Adipocyte (in vitro differentiated cells): ENCODE results near the gene RNF145.
A peak's percentile ranks its signal among the peaks of the same experiment; 100 is the strongest.
"Not testable (repeated sequence)": the region's sequence is repeated elsewhere in the genome, so short reads cannot be mapped to it uniquely, and the experiment has no call there.

Experiments
- DNase-seq: peaks from one replicate; pipeline ENCODE4 v3.0.0-alpha.2; 2015; ENCODE audit warnings: low read depth
- H3K27me3 ChIP-seq: replicated peaks from 2 replicates; pipeline ENCODE4 v1.7.0; 2013; ENCODE audit warnings: mild to moderate bottlenecking, low read length, moderate library complexity; ENCODE audit not compliant: control insufficient read depth, insufficient read depth
- H3K36me3 ChIP-seq: 2 replicates; pipeline ENCODE4 v1.7.0; 2013; ENCODE audit warnings: low read length, mild to moderate bottlenecking, moderate library complexity; ENCODE audit not compliant: control insufficient read depth, insufficient read depth, severe bottlenecking
- H3K4me1 ChIP-seq: 2 replicates; pipeline ENCODE4 v1.7.0; 2013; ENCODE audit warnings: mild to moderate bottlenecking, low read length, moderate library complexity; ENCODE audit not compliant: control insufficient read depth, insufficient read depth
- H3K4me3 ChIP-seq: 2 replicates; pipeline ENCODE4 v1.7.0; 2013; ENCODE audit warnings: mild to moderate bottlenecking, low read length, moderate library complexity
- H3K9ac ChIP-seq: 2 replicates; pipeline ENCODE4 v1.7.0; 2013; ENCODE audit warnings: mild to moderate bottlenecking, low read length, moderate library complexity
- H3K9me3 ChIP-seq: 2 replicates; pipeline ENCODE4 v1.7.0; 2013; ENCODE audit warnings: mild to moderate bottlenecking, low read length, moderate library complexity; ENCODE audit not compliant: control insufficient read depth

Gene RNF145

DNA sequence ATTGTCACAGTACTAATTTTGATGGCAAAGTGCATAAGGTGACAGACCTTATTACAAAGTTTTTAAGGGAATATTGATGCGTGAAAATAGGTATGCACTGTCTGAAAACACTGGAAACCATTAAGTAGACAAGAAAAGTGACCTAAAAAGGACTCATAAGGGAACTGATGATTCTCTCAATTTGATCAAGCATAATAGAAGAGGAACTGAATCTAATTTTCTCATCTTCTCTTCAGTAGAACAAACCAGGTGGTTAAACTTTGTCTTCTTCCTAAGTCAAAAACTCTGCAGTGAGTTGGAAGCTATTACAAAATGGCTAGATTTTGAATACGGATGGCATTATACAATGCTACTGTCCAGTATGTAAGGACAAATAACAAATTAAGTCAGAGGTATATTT is 53.4 kb downstream of the RNF145 start:
- H3K4me3 ChIP-seq, result no peak overlapping the region
- H3K9me3 ChIP-seq, result no peaks in the 10 kb centered on the region
- peaks cover 36% of the 10 kb centered on the region for H3K36me3 ChIP-seq
- peaks cover 7% of the 10 kb centered on the region for H3K4me1 ChIP-seq
- no peaks in the 10 kb centered on the region for H3K27me3 ChIP-seq
- no peak overlapping the region for H3K9ac ChIP-seq
- DNase-seq, result no peak

DNA sequence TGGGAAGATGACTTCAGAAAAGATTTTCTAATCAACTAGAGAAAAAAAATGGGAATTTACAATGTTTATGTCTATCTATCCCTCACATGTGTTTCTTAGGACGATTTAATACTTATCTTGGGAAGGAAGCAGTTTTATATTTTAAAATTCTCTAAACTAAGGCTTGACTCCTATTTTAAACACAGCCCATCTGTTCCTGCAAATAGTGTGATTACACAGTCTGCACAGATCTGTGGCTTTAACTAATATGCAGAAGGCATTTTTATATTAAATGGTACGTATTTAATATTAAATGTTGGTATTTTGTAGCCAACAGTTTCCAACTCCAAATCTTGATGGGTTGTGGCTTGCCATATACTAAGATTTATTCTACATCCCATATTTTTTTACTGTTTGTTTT is 56.5 kb downstream of the RNF145 start:
- DNase-seq, result no peak
- H3K4me3 ChIP-seq, result no peak overlapping the region
- no peaks in the 10 kb centered on the region for H3K9me3 ChIP-seq
- no peaks in the 10 kb centered on the region for H3K27me3 ChIP-seq
- H3K9ac ChIP-seq, result no peak overlapping the region
- no peaks in the 10 kb centered on the region for H3K4me1 ChIP-seq
- H3K36me3 ChIP-seq, result peaks cover 15% of the 10 kb centered on the region

DNA sequence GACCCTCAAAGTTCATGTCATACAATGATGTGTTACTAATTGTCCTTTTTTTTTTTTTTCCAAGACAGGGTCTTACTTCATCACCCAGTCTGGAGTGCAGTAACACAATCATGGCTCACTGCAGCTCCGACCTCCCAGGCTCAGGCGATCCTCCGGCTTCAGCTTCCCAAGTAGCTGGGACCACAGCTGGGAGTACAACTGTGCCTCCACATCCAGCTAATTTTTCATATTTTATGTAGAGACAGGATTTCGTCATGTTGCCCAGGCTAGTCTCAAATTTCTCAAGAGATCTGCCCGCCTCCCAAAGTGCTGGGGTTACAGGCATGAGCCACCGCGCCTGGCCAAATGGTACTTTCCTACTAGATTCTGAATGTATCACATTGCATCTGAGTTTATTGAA is 60.3 kb downstream of the RNF145 start:
- Histone ChIP-seq H3K36me3 (no peaks in the 10 kb centered on the region), H3K4me1 (no peaks in the 10 kb centered on the region), H3K9ac (no peak overlapping the region), H3K27me3 (peaks cover 6% of the 10 kb centered on the region), H3K4me3 (no peak overlapping the region), H3K9me3 (no peaks in the 10 kb centered on the region)
- no peak for DNase-seq

DNA sequence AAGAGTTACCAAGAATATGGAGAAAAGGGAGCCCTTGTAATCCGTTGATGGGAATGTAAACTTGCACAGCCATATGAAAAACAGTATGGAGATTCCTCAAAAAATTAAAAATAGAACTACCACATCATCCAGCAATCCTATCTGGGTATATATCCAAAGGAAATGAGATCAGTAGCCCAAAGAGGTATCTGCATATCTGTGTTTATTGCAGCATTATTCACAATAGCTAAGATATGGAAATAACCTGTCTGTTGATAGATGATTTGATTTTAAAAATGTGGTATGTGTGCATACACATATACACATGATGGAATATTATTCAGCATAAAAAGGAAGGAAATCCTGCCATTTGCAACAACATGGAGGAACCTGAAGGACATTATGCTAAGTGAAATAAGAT is 61.4 kb downstream of the RNF145 start:
- no peak overlapping the region for H3K9ac ChIP-seq

DNA sequence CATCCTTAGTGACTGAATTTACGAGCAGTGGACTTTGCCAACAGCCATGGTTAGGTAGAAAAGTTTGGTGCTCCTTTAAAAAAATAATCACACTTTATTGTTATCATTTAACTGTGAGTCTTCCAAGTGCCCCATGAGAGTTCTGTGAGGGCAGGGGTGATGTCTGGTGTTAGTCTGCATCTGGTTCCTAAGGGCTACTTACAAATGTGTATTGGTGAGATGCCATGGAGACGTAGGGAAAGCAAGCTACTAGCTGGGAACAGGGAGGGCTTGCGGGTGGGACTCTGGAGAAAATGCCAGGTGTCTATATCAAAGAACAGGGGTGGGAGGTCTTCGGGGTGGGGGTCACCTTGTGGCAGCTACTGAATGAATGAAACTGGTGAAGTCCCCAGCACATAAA is 62.5 kb downstream of the RNF145 start:
- DNase-seq, result no peak
- Histone ChIP-seq H3K27me3 (peaks cover 7% of the 10 kb centered on the region), H3K4me3 (no peak overlapping the region), H3K9me3 (no peaks in the 10 kb centered on the region), H3K4me1 (no peaks in the 10 kb centered on the region), H3K9ac (no peak overlapping the region), H3K36me3 (no peaks in the 10 kb centered on the region)

More for the DNA sequence above, 61.4 kb downstream of the RNF145 start:
- no peak for DNase-seq
- Histone ChIP-seq H3K9me3 (no peaks in the 10 kb centered on the region), H3K36me3 (no peaks in the 10 kb centered on the region), H3K4me3 (no peak overlapping the region), H3K27me3 (peaks cover 6% of the 10 kb centered on the region), H3K4me1 (no peaks in the 10 kb centered on the region)

DNA sequence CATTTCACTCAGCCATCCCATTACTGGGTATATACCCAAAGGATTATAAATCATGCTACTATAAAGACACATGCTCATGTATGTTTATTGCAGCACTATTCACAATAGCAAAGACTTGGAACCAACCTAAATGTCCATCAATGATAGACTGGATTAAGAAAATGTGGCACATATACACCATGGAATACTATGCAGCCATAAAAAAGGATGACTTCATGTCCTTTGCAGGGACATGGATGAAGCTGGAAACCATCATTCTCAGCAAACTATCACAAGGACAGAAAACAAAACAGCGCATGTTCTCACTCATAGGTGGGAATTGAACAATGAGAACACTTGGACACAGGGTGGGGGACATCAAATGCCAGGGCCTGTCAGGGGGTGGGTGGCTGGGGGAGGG is 64.2 kb downstream of the RNF145 start:
- H3K4me3 ChIP-seq, H3K4me1 ChIP-seq, DNase-seq, H3K9me3 ChIP-seq, H3K36me3 ChIP-seq, H3K27me3 ChIP-seq, H3K9ac ChIP-seq: not testable (repeated sequence)

DNA sequence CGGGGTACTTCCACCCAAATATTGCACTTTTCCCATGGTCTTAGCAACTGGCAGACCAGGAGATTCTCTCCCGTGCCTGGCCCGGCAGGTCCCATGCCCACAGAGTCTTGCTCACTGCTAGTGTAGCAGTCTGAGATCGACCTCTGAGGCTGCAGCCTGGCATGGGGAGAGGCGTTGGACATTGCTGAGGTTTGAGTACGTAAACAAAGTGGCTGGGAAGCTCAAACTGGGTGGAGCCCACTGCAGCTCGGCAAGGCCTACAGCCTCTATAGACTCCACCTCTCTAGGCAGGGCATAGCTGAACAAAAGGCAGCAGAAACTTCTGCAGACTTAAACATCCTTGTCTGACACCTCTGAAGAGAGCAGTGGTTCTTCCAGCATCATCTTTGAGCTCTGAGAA is 69.6 kb downstream of the RNF145 start:
- no peak for DNase-seq
- Histone ChIP-seq H3K4me1 (peaks cover 5% of the 10 kb centered on the region), H3K9ac (no peak overlapping the region), H3K27me3 (peaks cover 2% of the 10 kb centered on the region), H3K9me3 (peaks cover 4% of the 10 kb centered on the region), H3K36me3 (no peaks in the 10 kb centered on the region), H3K4me3 (no peak overlapping the region)

DNA sequence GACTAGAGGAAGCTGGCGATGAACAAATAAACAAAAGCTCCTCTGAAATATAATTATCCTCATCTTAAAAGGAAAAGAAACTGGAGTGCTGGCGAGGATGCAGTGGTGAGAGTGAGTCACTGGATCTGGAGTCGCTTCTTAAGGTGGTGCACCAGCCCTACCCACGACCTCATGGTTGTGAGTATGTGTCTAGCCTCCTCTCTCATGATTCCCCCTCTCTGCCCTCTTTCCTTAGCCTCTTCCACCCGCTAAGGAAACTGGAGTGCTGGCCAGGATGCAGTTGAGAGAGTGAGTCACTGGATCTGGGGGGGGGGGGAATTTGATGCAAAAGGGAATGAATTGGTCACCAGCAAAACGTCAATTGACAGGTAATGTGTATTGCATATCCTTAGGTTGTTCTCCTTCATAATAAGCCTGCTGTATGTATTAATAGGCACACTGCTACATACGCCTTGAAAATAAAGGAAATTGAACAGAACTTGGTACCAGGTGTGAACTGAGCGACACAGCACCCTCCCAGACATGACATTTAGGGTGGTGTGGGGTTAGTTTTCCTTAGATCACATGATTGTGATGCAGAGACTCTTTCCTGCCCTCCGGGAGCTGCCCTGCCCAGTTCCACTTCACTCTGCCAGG is 73.3 kb downstream of the RNF145 start:
- H3K9ac ChIP-seq, result peak overlapping the region; percentile 16
- H3K9me3 ChIP-seq, result no peaks in the 10 kb centered on the region
- DNase-seq, result peak; percentile 57
- H3K4me3 ChIP-seq, result no peak overlapping the region
- no peaks in the 10 kb centered on the region for H3K36me3 ChIP-seq
- peaks cover 25% of the 10 kb centered on the region for H3K4me1 ChIP-seq
- no peaks in the 10 kb centered on the region for H3K27me3 ChIP-seq

DNA sequence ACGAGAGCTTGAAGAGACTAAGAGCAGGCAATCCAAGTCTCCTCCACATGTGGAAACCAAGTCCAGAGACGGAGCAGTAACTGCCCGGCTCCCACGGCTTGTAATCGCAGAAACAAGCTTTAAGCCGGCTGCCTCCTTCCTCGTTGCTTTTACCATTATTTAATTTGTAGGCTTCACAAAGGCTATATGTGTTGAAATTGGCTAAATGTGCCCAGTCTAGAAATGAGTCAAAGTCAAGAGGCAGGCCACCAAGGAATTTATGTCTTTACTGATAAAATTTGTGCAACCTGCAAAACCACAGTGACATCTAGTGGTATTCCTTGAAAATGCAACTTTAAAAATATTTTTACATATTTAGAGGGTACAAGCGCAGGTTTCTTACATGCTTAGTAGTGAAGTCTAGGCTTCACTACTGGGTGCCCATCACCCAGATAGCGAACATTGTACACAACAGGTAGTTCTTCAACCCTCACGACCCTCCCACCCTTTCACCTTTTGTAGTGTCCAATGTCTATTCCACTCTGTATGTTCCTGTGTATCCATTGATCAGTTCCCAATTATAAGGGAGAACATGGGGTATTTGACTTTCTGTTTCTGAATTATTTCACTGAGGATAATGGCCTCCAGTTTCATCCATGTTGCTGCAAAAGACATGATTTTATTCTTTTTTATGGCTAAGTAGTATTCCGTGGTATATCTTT is 76.2 kb downstream of the RNF145 start:
- no peaks in the 10 kb centered on the region for H3K36me3 ChIP-seq
- H3K27me3 ChIP-seq, result no peaks in the 10 kb centered on the region
- peak overlapping the region; percentile 65 for H3K4me3 ChIP-seq
- peak; percentile 91 for DNase-seq
- peaks cover 28% of the 10 kb centered on the region for H3K4me1 ChIP-seq
- H3K9ac ChIP-seq, result peak overlapping the region; percentile 84
- H3K9me3 ChIP-seq, result no peaks in the 10 kb centered on the region

DNA sequence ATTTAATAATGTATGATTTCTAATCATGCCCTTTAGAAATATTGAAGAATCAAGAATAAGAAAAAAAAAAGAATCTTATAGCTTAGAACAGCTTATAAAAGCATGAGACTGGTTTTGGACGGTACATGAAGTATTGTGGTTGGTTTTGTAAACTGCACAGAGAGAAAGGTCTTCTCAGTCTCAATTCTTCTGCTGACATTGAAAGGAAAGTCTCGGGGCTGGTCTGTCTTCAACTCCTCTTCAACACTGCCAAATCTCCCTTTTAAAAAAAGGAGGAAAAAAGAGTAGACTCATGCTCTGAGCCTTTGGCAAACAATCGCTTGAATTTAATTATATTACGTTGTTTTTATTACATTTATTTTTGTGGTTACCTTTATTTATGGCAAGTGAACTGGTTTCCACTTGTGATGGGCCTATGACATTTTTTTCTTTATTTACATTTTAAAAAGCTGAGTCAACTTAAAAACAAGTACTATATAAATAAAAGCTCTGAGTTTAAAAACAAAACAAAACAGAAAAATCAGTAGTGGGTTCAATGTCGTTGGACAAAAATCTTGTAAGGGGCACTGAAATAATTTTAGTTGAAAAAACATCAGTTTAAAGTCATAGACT is 76.8 kb downstream of the RNF145 start:
- H3K27me3 ChIP-seq, result no peaks in the 10 kb centered on the region
- no peaks in the 10 kb centered on the region for H3K9me3 ChIP-seq
- H3K4me3 ChIP-seq, result peak overlapping the region; percentile 65
- peaks cover 28% of the 10 kb centered on the region for H3K4me1 ChIP-seq
- H3K9ac ChIP-seq, result peak overlapping the region; percentile 84
- no peaks in the 10 kb centered on the region for H3K36me3 ChIP-seq
- DNase-seq, result no peak

DNA sequence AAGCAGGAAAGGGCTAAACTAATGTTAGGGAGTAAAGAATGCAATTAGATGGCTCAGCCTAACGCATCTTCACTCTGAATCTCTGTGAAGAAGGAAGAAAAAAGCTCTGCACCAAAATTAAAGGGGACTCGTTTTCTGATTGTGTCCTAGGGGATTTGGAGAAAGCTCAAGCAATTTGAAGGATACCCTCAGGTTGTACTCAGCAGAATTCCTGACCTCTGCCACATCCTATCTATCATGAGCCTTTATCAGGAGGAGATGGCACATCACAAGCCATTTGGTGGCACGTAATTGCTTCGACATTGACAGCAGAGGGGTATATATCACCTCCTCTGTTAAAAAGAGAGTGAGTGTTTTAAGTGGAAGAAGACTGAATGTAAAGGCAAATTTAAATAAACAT is 77.4 kb downstream of the RNF145 start:
- Histone ChIP-seq H3K4me3 (peak overlapping the region; percentile 65), H3K27me3 (no peaks in the 10 kb centered on the region), H3K9ac (peak overlapping the region; percentile 84), H3K9me3 (no peaks in the 10 kb centered on the region), H3K4me1 (peaks cover 28% of the 10 kb centered on the region), H3K36me3 (no peaks in the 10 kb centered on the region)
- DNase-seq, result no peak
